Camera-type eye (tissue), 1 donor: ENCODE measurements around the gene TOPORS. TPM values are rescaled to one million over a fixed set of nuclear protein-coding genes. Genes with fewer than 3 reads are reported as not detected.

Experiments
- total RNA-seq: library from RNA; depleted of rRNA; stranded (reverse); fragments of >200 nt; gene quantifications from one replicate; pipeline ENCODE4 v1.2.3, GENCODE V29; 2014

Gene TOPORS
- 47.6 TPM for total RNA-seq

DNA sequence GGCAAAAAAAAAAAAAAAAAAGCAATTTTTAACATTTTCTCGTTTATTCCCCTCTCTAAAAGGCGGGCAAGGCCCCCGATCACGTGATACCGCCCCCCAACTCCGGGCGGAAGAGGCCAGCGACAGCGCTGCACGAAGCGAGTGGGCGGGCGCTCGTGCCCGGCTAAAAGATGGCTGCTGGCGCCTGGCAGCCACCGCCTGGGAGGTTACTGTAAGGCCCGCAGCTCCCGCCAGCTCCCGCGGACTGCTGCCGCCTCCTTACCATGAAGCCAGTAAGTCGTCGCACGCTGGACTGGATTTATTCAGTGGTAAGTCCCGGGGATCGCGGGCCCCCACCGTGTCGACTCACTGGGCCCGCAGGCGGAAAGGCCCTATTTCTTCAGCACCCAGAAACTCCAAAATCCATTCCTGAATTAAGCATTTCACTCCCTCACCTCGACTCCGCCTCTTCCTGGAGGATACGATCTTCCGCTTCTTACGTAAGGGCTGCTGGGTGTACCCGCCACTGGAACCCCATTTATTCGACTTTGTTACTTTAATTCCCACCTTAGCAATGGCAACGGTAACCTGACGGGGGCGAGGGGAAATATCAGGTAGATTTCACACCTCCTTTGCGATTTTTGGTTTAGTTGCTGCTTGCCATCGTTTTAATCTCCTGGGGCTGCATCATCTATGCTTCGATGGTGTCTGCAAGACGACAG is at the start of gene TOPORS, which contains the start of gene SMIM27:
Gene TOPORS (minus strand): TSS at position 415 of the 701 bp plus-strand sequence. CDS start 150 bp downstream, at position 265.
Gene SMIM27 (plus strand): TSS at position 156 of the 701 bp plus-strand sequence. CDS start 108 bp downstream, at position 264.

DNA sequence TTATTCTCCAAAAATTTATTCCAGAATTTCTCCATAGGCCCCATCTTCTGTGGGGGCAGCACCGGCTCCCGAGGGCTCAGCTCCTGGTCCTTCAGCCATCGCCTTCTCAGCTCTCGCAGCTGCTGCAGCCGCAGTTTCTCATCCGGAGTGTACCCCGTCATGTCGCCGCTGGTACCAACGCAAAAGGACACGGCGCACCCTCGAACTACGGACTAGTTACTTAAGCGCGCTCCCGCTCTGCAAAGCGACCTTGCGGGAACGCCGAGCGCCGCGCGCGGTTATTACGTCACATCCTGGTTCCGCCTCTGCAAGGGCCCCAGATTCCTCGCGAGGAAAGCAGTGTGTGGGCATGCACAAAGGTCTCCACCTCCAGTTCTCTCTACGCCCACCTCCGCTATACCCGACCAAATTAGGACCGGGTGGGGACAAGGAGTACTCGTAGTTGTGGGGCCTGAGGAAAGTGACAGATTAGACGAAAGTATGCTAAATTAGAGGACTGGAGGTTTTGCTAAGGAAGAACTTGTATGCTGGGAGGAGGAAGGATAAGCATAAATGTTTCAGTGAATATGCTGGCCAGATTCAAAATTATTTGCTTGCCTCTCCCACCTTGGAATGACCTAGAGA is 20.6 kb upstream of the TOPORS start, which contains the start of gene NDUFB6:
Gene NDUFB6 (minus strand): TSS at position 260 of the 624 bp plus-strand sequence. CDS start 99 bp downstream, at position 161.

GRCh38 chr9:32526041-32526706 is 26.2 kb downstream of the TOPORS start, which contains the start of gene RIGI:
TSS of gene RIGI (minus strand) at chr9:32526196. CDS start at chr9:32526166, 30 bp downstream.

Other genes with a start within 250 kb of the TOPORS start
- gene ACO1, start 167.9 kb downstream of the TOPORS start, total RNA-seq: 27.5 TPM
- 10.2 TPM for gene RIGI, start 26.4 kb downstream of the TOPORS start, total RNA-seq
- gene SMIM27, start 259 bp downstream of the TOPORS start, total RNA-seq: 3.3 TPM
- 61.1 TPM for gene NDUFB6, start 20.6 kb upstream of the TOPORS start, total RNA-seq
- not detected for gene TAF1L, start 83.1 kb upstream of the TOPORS start, total RNA-seq
- gene TMEM215, start 231.0 kb upstream of the TOPORS start, total RNA-seq: 52.2 TPM